ENCODE results near the gene CREG2.

Gene CREG2
- 0 to 0.14 reads per million in 2 donors for total RNA-seq

DNA sequence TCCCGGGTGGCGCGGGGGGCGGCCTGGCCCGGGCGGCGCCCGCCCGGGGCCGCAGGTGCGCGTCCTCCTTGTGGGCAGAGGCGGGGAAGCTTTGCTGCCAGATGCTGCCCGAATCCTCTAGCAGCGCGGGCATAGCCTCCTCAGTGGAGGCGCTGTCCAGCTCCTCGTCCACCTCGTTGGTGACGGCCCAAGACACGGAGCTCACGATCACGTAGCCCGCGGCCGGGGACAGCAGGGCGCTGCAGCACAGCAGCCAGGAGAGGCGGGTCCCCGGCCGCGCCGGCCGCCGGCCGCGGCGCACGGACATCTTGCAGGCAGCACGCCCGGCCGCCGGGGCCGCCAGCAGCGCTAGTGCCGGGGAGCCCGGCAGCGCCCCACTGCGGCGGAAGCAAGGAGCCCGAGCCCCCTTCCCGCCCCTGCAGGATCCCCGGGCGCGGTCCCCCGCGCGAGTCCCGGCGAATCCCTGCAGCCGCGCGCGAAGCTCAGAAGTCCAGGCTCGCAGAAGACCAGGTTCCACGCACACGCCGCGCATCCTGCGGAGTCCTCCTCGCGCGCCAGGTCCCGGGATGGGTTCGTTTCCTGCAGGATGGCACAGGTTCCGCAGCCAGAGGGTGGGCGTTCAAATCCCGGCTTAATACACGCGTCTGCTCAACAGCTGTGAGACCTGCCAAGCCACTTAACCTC lies at the start of gene CREG2:
Gene CREG2, minus strand, starts transcription at position 353 of the 684 bp plus-strand sequence. Its CDS starts 46 bp downstream, at position 307.
- peak; percentile 45 for DNase-seq

DNA sequence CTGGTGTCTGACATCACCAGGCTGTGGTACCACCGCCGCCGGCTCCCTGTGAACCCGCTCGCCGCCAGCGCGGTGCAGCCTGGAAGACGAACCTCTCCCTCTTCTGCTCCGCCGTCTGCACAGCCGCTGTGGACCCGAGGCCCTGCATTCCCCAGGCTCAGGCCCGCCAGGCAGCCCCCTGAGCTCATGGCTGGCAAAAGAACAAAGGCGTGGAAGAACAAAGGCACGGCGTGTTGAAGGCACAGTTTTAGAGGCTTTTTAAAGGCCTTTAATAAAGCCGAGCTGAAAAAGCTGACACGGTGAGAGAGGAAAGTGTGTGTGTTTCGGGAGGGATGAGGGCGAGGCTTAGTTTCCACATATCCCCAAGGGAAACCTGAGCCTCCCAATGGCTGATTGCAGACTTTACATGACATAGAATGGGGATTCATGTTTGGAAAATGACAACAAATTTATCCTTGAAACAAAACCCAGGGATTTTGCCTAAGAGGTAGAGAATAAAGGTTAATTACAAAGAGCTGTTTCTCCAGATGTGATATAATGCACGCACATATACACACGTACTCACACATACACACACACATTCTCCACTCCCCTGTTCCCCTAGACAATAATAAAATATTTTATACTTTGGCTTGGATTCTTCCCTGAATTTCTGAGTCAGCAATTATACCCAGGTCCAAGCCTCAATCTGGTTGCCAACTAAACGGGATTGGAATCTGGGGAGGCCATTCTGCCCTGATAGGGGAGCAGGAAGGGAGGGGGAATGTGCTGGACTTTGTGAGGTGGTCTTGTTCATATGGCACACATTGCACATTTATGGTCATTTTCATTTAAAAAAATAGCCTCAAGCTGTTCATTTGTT lies 47.9 kb upstream of the CREG2 start:
- DNase-seq = no peak

DNA sequence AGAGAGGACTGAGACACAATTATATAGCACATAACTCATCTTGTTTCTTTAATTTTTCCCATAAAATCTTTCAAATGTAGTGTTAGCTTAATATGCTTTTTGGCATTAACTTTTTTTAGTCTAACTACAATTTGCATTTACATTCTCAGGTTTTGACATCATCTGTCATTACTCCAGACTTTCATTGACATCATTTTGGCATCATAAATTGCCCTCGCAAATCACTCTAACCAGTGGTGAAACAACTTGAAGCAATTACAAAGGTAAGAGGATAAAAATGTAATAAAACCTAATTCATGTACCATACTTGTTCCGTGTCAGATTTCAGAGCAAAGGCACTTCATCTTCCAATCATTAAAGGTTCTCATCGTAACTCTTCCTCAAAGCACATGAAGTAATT lies 46.2 kb upstream of the CREG2 start:
- DNase-seq = no peak

DNA sequence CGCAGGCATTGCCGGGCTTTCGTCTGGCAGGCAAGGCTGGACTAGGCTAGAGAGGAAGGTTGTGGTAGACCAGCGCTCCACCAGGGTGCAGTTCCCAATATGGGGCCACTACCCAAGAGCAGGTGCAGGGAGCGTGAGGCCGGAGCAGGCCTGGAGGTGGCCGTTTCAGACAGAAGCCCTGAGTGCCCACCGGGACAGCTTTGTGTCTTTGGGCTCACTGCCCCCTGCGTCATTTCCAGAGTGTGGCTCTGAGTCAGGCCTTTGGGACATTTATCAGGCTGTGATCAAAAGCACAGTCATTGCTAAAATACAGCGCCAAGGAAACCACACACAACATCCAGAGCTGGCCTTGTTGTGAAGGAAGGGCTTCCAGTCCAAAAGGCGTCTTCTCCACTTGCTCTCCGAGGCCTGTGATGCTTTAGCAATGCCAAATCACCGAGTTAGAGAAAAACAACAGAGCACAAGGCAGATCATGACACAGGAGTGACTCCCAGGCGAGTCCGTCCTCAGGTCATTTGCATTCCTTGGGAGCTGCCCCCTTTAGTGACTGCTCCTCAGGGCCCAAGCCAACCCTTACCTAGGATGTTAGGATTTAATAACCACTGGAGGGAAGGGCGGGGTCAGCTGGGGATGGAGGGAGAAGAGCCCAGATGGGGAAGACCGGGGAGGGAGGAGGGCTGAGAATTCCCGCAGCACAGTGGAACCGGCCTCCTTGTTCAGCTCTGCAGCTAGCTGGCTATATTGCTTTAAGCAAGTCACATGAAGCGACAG lies 45.3 kb upstream of the CREG2 start:
- no peak for DNase-seq

DNA sequence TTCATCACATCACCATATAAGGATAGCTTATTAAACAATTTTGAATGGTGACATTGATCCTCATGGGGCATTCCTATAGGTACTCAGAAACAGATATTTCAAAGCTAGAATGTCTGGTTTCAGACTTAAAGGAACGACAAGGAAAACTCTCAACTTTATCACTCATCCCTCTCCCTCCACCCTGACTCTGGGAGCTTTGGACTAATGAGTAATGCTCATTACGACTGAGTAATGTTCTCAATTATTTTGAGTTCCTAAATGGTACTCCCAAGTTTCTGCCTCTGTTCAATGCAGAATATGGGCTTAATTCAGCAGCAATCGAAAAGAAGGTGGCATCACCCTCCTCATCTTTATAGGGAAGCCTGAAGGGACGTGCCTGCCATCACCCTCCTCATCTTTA lies 44.2 kb upstream of the CREG2 start:
- no peak for DNase-seq

DNA sequence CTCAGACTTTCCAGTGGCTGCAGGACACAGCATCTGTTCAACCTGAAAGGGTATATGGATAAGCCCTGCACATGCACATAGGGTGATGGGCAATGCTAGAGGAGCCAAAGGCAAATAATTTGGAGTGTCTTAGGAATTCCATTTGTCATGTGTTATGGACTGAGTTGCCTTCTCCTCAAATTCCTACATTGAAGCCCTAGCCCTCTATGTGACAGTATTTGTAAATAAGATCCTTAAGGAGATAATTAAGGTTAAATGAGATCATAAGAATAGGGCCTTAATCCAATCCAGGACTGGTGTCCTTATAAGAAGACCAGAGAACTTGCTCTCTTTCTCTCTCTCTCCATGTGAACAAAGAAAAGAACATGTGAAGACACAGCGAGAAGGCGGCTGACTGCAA lies 42.9 kb upstream of the CREG2 start:
- no peak for DNase-seq

GRCh38 chr2:101429453-101429852 lies 42.1 kb upstream of the CREG2 start:
- DNase-seq = no peak

DNA sequence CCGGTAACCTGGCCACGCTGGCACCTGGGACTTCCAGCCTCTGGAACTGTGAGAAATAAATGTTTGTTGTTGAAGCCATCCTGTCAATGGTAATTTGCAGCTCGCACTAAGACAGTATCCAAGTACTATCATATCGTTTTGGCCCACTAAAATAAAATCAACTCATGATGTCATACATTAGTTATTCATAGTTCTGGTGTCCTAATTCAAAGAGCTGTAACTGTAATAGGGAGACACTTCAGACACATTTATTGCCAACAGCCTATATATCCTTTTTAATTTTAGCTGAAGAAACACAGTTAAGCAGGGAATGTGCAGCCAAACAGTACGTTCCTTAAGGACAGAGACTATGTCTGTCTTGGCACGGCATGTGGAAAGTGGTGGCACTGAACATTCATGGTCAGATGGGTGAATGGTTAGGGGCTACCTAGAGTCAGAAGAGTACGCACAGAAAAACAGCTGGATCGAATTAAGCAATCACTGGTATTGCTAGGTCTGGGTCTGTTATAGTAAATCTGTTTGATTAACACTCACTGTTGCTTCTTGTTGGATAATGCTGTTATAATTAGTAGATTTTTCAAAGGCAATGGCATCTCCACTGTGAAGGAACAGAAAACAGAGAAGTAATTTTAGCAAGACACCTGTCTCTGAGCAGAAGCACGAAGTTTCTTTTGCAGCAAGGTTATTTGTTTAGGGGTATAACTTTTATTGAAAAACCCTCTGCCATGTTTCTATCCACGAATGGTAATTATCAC lies 41.3 kb upstream of the CREG2 start:
- DNase-seq = no peak

DNA sequence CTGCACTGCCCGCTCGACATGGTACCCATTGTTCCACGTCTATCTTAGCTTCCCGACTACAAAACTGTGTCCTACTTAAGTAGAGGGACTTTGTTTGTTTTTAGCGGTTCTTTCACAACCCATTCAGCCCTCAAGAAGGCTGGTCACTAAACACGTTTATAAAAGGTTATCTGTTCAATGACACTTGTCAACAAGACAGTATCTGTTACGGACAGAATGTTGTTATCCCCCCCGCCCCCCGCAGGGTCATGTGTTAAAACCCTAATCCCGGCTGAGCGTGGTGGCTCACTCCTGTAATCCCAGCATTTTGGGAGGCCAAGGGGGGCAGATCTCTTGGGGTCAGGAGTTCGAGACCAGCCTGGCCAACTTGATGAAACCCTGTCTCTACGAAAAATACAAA lies 40.4 kb upstream of the CREG2 start:
- no peak for DNase-seq

- DNase-seq = no peak
Observed at GRCh38 chr2:101427240-101427639, 39.9 kb upstream of the CREG2 start.

- DNase-seq = no peak
Observed at GRCh38 chr2:101426822-101427221, 39.5 kb upstream of the CREG2 start.

DNA sequence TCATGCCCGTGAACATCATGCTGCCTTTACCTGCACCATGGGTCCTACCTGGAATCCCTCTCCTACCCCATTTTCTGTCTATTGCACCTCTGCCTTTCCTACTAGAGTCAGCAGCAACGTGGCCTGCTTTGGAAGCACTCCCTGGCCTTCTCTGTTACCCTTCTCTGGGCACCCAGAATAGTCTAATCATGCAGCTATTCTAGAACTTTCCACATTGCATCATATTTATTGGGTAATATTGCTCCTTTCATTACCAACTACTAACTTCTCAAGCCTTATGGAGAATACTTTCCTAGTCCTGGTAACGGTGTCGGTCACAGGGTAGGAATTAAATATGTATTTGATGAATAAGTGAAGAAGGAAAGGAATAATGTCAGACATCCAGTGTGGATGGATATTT lies 33.3 kb upstream of the CREG2 start:
- DNase-seq = no peak

- DNase-seq = peak; percentile 38
Observed at GRCh38 chr2:101419096-101419663, 31.9 kb upstream of the CREG2 start.

DNA sequence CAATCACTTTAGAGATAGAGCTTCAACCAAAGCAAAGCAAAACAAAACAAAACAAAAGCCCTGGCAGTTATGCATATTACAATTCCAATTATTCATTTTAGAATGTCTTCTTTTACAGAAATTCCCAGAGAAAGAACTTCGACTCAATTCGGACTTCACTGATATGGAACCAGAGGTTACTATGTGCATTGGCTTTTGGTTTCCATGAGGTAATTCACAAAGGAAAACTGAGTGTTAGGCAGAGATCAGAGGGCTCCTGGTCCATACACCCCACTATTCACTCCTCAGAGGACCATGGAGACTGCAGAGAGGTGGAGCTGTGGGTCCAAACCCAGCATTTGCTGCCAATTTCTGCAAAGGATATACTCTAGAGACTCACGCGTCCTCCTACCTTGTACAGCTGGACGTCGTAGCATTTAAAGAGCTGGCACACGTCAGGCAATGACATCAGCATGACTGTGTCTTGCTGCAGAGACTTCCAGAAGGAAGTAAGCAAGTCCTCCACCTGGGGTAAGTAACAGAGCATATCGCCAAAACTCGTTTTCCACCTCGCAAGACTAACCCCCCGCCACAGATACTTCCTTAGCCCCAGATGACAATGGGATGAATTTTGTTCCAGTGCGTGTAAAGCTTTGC lies 31.3 kb upstream of the CREG2 start:
- no peak for DNase-seq

DNA sequence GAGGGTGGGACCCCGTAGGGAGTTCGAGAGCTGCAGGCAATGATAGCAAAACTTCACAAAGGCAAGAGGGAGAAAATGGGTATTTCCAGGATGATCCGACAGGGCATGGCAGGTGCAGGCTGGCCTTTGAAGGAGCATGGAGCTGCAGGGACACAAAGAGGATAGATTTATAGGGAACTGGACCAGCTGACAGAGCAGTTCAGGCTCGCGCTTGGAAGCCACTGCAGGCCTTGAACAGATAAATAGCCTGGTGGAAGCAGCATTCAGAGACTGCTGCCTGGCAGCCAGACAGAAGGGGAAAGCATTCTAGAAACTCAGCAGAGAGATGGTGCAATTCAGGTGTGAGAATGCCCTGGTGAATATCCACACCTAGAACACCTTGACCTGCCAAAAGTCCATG lies 29.3 kb upstream of the CREG2 start:
- no peak for DNase-seq

DNA sequence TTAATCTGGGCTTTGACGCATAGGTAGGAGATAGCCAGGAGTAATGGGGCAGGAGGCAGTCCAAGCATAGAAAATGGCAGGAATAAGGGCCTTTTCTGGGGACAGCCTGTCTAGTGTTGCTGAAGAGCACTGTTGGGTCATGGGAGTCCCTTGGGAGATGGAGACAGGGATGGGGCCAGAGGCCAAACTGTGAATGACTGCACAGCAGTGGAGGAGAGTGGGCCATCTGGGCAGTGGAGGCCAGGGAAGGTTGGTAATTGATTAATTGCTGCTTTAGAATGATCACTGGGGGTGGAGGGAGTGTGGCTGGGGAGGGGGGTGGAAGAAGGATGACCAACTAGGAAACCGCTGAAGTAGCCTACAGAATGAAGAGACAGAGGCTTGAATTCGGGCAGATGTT lies 28.6 kb upstream of the CREG2 start:
- DNase-seq = no peak

DNA sequence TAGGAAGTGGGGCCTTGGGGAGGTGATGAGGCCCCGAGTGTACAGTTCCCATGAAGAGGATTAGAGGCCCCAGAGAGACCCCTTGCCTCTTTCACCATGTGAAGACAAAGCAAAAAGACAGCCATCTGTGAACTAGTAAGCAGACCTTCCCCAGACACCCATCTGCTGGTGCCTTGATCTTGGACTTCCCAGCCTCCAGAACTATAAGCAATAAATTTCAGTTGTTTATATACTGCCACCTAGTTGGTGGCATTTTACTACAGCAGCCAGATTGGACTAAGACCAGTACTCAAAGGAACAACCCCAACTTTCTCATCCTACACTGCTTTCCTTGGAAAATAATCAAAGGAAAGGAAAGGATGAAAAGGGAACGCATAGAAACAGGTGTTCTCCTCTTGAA lies 27.9 kb upstream of the CREG2 start:
- DNase-seq = no peak

GRCh38 chr2:101412092-101412694 lies 24.9 kb upstream of the CREG2 start:
- DNase-seq = no peak

DNA sequence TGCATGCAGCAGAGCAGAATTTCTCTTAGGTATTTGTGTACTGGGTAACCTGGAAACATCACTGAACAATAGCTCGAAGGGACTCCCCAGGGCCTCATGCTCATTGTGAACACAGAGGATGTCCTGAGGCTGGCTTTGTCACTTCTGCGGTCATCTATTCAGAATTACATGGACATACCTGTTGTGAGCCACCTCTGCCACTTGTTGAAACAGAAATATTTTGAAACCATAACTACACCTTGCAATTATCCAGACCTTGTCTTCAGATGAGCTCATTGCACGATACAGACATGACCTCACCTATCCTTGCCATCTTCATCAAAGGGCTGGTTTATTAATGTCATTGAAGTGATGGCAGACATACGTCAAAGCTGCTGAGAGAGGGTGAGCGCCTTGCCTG lies 23.4 kb upstream of the CREG2 start:
- no peak for DNase-seq

- no peak for DNase-seq
Observed at GRCh38 chr2:101410114-101410513, 22.8 kb upstream of the CREG2 start.

DNA sequence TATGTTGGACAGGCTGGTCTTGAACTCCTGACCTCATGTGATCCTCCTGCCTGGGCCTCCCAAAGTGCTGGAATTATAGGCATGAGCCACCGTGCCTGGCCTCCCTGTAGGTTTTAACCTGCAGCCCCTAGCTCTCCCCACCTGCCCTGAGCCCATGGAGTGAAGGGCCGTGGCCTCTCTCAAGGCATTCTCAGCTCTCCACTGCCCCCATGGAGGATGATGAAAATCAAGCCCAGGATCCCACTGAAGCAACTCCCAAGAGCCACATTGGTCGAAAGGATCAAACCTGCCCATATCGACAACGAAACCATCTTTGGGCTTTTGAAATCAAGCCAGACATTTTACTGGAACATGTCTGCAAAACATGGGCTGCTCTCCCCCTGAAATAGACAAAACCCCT lies 22.4 kb upstream of the CREG2 start:
- DNase-seq = no peak
